NCI-H1417 (cell line): ENCODE results near the gene RB1.
A peak's percentile ranks its signal among the peaks of the same experiment; 100 is the strongest.
"Not testable (repeated sequence)": the region's sequence is repeated elsewhere in the genome, so short reads cannot be mapped to it uniquely, and the experiment has no call there.

Experiments used
- DNase-seq, 3 experiments: peaks; one replicate each; lab custom pipeline; 2025; lab: John Stamatoyannopoulos, UW

RB1 gene

DNA sequence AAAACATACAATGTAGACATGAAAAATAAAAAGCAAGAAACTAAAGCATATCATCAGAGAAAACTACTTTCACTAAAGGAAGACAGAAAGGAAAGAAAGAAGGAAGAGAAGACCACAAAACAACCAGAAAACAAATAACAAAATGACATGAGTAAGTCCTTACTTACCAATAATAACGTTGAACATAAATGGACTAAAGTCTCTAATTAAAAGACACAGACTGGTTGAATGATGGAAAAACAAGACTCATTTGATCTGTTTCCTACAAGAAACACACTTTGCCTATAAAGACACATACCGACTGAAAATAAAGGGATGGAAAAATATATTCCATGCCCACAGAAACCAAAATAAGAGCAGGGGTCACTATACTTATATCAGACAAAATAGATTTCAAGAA is 46.0 kb downstream of the RB1 start:
- DNase-seq = no peak

DNA sequence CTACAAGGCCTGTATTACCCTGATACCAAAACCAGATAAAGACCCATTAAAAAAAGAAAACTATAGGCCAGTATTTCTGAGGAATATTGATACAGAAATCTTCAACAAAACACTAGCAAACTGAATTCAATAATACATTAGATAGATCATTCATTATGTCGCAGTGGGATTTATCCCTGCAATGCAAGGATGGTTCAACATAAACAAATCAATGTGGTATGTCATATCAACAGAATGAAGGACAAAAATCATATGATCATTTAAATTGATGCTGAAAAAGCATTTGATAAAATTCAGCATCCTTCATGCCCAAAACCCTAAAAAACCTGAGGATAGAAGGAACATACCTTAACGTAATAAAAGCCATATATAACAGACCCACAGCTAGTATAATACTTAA is 50.0 kb downstream of the RB1 start:
- DNase-seq = no peak

DNA sequence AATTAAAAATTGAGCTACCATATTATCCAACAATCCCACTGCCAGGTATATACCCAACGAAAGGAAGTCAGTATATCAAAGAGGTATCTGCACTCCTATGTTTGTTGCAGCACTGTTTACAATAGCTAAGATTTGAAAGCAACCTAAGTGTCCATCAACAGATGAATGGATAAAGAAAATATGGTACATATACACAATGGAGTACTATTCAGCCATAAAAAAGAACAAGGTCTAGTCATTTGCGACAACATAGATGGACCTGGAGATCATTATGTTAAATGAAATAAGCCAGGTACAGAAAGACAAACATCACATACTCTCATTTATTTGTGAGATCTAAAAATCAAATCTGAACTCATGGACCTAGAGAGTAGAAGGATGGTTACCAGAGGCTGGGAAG is 52.0 kb downstream of the RB1 start:
- DNase-seq = not testable (repeated sequence)

DNA sequence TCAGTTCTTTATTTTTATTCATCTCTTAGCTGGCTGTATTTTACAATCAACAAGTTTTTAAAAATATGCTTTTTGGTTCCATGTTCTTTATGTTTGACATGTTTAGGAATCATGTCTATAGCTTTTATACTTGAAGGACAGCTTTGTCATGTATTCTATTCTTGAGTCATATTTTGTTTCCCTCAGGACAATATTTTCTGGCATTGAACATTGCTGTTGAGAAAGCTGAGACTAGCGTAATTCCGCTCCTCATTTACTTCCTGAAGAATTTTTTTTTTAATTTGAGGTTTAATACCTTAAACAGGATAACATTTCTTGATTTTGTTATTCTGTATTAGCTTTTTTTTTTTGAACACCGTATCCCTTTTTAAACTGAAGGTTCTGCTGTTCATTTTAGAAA is 53.2 kb downstream of the RB1 start:
- no peak for DNase-seq

GRCh38 chr13:48369988-48370387 is 66.4 kb downstream of the RB1 start:
- no peak for DNase-seq

DNA sequence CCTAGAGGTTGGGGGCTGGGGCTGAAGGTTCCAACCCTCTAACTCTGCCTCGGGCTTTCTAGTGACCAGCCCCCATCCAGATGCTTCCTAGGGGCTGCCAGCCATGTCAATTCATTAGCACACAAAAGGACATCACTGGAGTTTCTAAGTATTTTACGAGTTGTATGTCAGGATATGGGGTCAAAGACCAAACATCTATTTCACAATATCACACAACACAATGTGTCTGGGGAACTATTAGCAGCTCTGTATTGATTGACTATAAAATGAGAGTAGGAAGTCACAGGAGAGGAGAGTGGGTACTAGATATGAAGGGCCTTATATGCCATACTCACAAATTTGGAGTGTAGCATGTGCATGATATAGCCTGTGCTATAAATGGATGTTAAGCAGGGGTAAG is 67.3 kb downstream of the RB1 start:
- DNase-seq = no peak

GRCh38 chr13:48377857-48378256 is 74.3 kb downstream of the RB1 start:
- no peak for DNase-seq

DNA sequence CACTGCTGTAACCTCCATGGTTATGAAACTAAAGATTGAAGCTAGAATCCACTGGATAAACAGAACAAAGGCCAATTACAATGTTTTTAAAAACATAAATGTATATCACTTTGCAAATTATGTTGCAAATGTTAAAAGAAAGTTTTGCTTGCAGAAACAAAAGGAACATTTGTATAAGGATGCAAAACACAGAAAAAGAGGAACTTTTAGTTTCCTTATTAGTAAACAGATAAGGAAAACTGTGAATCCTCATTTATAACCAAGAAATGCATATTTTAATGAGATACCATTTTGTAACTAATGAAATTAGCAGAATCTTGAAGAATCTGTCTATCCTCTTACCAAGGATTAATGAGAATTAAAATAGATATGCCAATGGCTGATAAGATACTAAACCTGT is 77.0 kb downstream of the RB1 start:
- no peak for DNase-seq

DNA sequence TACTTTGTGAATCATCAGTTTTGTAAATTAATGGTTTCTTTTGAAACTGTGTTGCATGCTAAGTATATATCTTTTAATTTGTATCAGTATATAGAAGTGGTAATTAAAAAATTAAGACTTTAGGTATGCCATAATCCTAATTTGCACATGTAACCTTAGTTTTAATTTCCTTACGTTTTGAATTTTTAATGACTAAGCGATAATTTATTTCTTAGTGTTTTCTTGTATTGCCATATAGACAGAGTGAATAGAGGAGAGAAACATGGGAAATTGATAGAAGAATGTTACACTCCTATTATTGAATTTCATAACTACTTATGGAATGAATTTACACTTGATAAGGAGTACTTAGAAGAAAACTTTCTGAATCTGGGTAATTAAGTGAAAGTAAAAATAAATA is 79.8 kb downstream of the RB1 start:
- DNase-seq = no peak

GRCh38 chr13:48386816-48387215 is 83.3 kb downstream of the RB1 start:
- DNase-seq = no peak

DNA sequence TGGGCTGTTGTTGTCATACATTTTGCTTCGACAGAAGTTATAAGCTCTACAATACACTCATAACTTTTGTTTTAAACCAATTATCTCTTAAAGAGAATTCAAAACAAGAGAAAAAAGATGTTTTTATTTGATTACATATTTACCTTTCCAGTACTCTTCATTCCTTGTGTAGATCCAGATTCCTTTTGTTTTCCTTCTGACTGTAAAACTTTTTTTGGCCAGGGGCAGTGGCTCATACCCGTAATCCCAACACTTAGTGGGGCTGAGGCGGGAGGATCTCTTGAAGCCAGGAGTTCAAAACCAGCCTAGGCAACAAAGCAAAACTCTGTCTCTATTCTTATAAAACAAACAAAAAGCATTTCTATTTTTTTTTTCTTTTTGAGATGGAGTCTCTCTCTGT is 87.7 kb downstream of the RB1 start:
- no peak for DNase-seq

DNA sequence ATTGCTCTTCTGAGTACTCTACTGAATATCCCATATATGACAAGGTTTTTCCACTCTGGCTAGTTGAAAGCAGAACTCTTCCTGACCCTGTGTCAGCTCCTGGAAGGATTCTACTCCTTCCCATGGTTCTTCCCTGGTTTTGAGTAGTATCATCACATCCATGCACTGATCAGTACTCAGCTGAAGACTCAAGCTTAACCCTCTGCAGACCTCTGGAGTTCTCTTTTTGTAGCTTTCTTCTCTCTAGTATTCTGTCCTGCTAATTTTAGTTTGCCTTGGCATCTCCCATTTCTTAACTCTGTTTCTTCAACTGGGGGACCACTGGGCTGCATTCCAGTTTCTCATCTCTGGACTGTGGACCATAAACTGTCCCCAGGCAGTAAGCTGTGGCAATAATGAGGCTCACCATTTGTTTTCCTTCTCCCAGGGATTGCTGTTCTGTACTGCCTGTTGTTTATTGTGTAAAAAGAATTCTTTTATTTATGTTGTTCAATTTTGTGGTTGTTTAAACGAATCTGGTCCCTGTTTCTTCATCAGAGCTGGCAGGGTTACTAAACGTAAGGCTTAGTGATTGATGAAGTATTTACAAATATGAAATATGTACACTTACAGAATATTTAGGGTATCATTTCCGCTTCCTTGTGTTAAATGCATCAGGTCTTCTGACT is 89.6 kb downstream of the RB1 start:
- DNase-seq = no peak

DNA sequence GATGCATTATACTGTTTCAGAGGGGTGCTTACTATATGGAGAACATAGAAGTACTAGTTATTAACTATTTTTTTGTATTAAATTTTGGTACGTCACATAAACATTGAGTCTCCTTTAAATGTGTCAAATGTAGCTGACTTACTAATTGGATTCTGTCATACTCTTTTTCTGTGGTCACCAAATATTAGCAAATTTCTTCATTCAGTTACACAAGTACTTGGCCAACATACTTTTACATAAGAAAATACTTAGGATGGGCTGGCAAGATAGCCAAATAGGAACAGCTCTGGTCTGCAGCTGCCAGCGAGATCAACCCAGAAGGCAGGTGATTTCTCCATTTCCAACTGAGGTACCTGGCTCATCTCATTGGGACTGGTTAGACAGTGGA is 90.1 kb downstream of the RB1 start:
- no peak for DNase-seq

DNA sequence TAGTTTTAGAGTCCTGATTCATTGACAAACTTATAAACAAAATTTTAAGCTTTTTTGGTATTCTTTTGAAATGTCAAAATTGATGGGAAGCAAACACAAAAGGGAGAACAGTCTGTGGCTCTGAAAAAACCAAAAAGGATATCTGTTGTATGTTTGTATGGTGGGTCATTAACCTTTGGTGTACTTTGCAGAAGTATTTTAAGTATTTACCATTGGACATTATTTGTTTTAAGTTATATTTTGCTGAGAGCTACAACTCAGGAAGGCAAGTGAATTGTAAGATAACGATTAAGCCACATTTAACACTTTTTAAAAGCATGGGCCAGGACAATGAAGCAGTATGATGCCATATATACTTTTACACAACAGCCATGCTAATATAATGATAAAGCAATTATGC is 94.2 kb downstream of the RB1 start:
- DNase-seq = no peak

DNA sequence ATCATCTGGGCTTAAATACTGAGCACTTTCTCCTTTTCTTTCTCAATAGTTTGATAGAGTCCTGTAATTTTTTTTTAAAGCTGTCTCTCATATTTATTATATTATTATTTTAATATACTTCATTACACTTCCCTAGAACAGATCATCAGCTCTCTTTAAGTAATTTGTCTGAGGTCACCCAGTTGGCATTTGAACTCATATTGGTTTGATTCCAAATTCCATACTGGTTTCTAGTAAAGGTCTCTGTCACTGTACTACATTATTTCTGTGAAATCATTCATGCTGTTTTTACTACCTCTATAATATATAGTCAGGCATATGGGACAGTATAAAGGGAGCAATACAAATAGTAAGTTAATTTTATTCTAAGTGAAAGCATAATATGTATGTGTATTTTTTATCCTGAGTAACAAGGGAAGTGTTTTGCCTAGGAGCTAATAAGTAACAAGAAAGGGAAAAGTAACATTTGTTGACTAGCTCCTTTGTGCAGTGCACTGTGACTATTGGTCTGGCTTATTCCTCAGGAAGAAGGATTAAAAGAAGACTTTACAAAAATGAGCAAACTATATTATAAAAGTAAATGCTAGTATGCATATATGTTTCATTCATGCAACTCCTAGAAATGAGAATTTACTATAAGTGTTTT is 95.0 kb downstream of the RB1 start:
- DNase-seq = no peak

DNA sequence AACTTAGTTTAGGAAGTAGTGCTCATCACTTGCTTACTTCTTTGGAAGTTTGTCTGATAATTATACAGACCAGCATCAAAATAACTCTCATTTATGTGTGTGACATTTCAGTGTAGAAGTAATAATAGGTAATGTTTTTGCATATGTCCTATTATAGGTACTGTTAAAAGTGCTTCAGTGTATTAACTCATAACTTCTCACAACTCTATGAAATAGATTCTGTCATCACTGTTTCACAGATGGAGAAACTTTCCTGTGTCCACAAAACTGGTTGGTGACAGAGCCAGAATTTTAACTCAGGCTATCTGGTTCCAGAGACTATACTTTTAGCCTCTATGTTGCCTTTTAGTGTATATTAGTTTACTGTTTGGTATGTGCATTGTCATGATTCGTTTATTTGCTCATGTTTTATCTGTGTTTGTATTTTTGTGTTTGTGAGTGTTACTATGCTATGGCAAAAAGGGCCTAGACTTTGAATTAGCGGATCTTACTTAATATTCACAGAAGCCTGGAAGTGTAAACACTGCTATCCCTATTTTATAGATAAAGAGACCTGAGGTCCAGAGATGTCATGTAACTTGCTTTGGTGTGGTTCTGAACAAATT is 96.6 kb downstream of the RB1 start:
- no peak for DNase-seq

DNA sequence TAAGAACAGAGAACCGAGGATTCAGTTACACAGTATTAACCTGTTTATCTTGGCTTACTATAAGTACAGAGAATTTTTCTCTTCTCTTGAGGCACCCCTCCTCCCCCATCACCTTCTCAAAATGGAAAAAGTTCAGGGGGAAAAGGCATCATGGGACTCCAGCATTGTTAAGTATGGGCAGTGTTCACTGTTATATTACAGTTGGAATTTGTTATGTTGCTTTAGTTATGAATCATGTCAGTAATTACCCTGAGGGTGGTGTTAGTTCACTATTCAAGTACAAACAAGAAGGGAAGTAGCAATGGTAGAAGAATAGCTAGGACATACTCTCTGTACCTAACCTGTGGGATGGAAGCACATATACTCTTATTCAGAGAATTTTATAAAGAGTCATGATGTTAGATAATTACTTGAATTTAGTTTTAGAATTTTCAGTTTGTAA is 97.3 kb downstream of the RB1 start:
- peak in 1 of 3 experiments; percentile 19 for DNase-seq

DNA sequence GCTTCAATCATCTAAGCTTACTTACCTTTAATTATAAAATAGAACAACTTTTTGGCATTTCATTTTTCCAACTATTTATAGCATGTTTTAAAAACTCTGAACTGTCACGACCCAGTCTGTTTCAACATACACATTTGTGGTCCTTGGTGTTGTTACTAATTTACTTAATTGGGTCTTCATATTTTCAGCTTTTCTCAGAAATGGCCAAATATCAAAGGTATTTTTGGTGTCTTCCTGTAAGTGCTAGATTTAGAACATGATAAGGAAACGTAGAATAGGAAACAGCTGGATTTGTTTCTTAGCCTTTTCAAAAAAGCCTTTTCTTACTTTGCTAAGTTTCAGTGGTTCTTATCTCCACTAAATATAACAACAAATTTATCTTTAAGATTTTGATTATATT is 97.9 kb downstream of the RB1 start:
- DNase-seq = no peak

GRCh38 chr13:48402325-48402932 is 98.9 kb downstream of the RB1 start:
- DNase-seq = no peak

DNA sequence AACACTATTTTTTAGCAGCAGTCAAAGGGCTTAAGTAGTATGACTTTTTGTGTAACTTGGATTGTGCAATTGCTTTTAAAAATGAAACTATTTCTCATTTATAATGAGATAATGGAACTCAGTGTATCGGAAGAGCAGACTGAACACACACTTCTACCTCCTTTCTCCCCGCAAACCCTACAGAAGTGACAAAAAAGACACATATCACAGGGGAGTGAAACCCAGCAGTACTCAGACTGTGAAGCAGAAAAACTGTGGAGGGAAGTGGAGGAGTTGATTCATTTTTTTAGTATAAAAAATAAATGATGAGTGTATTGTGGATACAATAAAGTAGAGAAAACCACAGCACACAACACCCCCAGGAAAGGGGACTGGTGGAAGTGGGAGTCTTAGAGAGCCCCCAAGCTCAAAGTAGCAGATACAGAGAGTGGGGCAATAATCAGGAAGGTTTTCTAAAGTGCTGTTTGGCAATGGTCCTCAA is 99.6 kb downstream of the RB1 start:
- no peak for DNase-seq

DNA sequence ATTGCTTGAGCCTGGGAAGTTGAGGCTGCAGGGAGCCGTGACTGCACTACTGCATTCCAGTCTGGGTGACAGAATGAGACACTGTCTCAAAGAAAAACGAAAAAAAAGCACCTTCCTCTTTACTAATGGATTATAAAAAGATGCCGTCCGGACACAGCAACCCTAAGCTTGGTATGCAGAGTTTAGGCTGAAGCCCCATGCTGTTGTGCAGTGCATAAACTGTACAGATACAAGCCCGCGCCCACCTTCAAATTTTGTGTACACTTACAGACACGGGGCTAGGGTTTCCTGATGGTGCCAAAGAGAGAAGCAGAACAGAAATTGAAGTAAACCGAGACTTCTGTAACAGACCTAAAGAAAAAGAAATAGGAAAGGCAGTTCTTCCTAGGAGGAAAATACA is 100.4 kb downstream of the RB1 start:
- DNase-seq = no peak

DNA sequence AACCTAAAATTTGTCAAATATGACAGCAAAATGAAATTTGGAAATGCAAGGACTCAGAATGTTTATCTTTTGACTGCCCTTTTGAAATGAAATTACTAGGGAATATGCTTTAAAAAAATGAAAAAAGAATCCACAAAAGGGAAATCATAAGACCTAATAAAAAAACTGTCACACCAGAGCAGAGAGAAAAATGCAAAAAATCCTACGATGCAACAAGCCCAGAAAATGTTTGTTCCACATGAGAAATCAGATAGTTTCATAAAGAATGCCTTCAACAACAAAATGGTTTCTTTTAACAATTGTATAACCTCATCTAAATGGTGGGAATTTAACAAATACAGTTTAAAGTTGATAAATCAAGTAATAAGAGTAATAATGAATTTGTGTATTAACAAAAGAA is 101.4 kb downstream of the RB1 start:
- DNase-seq = no peak

DNA sequence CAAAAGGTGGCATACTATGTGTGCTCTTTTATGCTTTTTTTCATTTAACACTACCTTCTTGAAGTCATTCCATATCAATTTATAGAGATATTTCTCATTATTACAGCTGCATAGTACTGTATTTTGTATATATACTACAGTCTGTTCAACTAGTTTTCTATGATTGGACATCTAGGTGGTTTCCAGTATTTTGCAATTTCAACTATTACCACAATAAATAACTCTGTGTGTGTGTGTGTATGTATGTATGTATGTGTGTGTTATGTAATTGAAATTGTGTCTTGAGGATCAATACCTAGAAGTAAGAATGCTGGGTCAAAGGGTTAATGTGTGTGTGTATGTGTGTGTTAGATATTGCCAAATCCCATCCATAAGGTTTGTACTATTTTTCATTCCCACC is 102.3 kb downstream of the RB1 start:
- DNase-seq = no peak
